K562 (cell line): ENCODE results near the gene ATPAF2. TPM values are rescaled to one million over a fixed set of nuclear protein-coding genes. Genes with fewer than 3 reads are reported as not detected.
A peak's percentile ranks its signal among the peaks of the same experiment; 100 is the strongest.

Experiments
- L3MBTL2 ChIP-seq: fragments of 450-650 bp; IDR thresholded peaks from 2 replicates; pipeline ENCODE4 v1.6.1; 2016; ENCODE audit warnings: mild to moderate bottlenecking, moderate library complexity
- RFX7 ChIP-seq: fragments of 250-450 bp; sonication (Bioruptor Pico); IDR thresholded peaks from 2 replicates; pipeline ENCODE4 v1.5.1; 2021; ENCODE audit warnings: mild to moderate bottlenecking
- RNF2 ChIP-seq: sonication (generic); IDR thresholded peaks from 2 replicates; pipeline ENCODE4 v1.6.1; 2016
- STAT5A ChIP-seq: IDR thresholded peaks from 2 replicates; pipeline ENCODE4 v1.6.1; 2012; ENCODE audit warnings: low read length, inconsistent platforms, borderline replicate concordance
- XRCC5 ChIP-seq: fragments of 200-400 bp; formaldehyde crosslinking; IDR thresholded peaks from 2 replicates; pipeline ENCODE4 v1.6.1; 2017; ENCODE audit warnings: low read depth, mild to moderate bottlenecking, low read length
- polyA plus RNA-seq, 8 experiments: library from polyadenylated mRNA; depleted of rRNA in 4 of 8; stranded (reverse) in 5 of 8; unstranded in 3 of 8; fragments of >200 nt; fragmentation: Nextera tagmentation in 2 of 8; fragmentation: Illumina TruSeq in 1 of 8; extraction: Ambion mirVana in 2 of 8; extraction: Trizol in 1 of 8; gene quantifications; 2 replicates each; pipeline versions ENCODE4 v1.2.1 to v1.2.3, GENCODE V29; 2011 to 2014; ENCODE audit warnings: inconsistent platforms in 1 of 8, missing spikeins in 1 of 8
- total RNA-seq, 7 experiments: library from RNA; depleted of rRNA in 6 of 7; stranded (reverse); fragments of >200 nt in 6 of 7; fragmentation: Illumina TruSeq in 2 of 7; extraction: Trizol in 2 of 7; gene quantifications; 2 replicates each; pipeline versions ENCODE4 v1.2.1 to v1.2.3, GENCODE V29; 2011 to 2021; ENCODE audit warnings: low replicate concordance in 1 of 7
- TF ChIP-seq, protein P1 (sequence below): fragments of 250-450 bp; sonication (Bioruptor Pico); IDR thresholded peaks from 2 replicates; pipeline ENCODE4 v1.4.0; 2020
- TF ChIP-seq, protein P2 (sequence below): sonication (generic); formaldehyde crosslinking; IDR thresholded peaks from 2 replicates; pipeline ENCODE4 v1.8.0; 2022; ENCODE audit warnings: mild to moderate bottlenecking, missing genetic modification reagents
- TF ChIP-seq, protein P3 (sequence below): fragments of 450-650 bp; IDR thresholded peaks from 2 replicates; pipeline ENCODE4 v1.6.1; 2016; ENCODE audit warnings: mild to moderate bottlenecking, moderate library complexity
- TF ChIP-seq, protein P4 (sequence below): sonication (generic); formaldehyde crosslinking; IDR thresholded peaks from 2 replicates; pipeline ENCODE4 v1.8.0; 2022; ENCODE audit warnings: missing genetic modification reagents, mild to moderate bottlenecking, moderate library complexity, borderline replicate concordance

The ATPAF2 gene
- total and polyA plus RNA-seq, 9 of the 15 experiments (the other 6 are each of a cell fraction or from before 2014, with no cell fraction given), result 2.1 to 19.2 (median 11.3) TPM

DNA sequence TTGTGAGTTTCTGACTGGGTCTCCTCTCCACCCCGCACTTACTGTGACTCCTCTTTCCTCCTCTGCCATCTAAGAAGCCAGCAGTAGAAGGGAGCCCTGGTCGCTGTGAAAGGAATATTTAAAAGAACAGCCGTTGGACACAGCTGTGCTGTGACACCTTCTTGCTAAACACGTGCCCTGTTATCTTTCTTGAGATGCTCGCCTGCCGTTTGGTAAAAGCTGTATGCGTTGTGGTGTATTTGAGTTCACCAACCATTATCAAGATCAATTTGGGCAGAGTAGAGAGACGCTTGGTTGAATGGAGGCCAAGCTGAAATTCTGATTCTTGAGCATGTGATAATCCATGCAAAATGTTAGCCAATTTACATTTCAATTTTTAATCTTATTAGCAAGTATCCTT lies 4.0 kb upstream of the ATPAF2 start (continued):
- TF ChIP-seq, protein P1, sequence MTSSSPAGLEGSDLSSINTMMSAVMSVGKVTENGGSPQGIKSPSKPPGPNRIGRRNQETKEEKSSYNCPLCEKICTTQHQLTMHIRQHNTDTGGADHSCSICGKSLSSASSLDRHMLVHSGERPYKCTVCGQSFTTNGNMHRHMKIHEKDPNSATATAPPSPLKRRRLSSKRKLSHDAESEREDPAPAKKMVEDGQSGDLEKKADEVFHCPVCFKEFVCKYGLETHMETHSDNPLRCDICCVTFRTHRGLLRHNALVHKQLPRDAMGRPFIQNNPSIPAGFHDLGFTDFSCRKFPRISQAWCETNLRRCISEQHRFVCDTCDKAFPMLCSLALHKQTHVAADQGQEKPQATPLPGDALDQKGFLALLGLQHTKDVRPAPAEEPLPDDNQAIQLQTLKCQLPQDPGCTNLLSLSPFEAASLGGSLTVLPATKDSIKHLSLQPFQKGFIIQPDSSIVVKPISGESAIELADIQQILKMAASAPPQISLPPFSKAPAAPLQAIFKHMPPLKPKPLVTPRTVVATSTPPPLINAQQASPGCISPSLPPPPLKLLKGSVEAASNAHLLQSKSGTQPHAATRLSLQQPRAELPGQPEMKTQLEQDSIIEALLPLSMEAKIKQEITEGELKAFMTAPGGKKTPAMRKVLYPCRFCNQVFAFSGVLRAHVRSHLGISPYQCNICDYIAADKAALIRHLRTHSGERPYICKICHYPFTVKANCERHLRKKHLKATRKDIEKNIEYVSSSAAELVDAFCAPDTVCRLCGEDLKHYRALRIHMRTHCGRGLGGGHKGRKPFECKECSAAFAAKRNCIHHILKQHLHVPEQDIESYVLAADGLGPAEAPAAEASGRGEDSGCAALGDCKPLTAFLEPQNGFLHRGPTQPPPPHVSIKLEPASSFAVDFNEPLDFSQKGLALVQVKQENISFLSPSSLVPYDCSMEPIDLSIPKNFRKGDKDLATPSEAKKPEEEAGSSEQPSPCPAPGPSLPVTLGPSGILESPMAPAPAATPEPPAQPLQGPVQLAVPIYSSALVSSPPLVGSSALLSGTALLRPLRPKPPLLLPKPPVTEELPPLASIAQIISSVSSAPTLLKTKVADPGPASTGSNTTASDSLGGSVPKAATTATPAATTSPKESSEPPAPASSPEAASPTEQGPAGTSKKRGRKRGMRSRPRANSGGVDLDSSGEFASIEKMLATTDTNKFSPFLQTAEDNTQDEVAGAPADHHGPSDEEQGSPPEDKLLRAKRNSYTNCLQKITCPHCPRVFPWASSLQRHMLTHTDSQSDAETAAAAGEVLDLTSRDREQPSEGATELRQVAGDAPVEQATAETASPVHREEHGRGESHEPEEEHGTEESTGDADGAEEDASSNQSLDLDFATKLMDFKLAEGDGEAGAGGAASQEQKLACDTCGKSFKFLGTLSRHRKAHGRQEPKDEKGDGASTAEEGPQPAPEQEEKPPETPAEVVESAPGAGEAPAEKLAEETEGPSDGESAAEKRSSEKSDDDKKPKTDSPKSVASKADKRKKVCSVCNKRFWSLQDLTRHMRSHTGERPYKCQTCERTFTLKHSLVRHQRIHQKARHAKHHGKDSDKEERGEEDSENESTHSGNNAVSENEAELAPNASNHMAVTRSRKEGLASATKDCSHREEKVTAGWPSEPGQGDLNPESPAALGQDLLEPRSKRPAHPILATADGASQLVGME (CRISPR knock-in tag), result no peak
- TF ChIP-seq, protein P2, sequence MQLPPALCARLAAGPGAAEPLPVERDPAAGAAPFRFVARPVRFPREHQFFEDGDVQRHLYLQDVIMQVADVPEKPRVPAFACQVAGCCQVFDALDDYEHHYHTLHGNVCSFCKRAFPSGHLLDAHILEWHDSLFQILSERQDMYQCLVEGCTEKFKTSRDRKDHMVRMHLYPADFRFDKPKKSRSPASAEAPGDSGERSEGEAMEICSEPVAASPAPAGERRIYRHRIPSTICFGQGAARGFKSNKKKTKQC, result no peak
- TF ChIP-seq, protein P3, sequence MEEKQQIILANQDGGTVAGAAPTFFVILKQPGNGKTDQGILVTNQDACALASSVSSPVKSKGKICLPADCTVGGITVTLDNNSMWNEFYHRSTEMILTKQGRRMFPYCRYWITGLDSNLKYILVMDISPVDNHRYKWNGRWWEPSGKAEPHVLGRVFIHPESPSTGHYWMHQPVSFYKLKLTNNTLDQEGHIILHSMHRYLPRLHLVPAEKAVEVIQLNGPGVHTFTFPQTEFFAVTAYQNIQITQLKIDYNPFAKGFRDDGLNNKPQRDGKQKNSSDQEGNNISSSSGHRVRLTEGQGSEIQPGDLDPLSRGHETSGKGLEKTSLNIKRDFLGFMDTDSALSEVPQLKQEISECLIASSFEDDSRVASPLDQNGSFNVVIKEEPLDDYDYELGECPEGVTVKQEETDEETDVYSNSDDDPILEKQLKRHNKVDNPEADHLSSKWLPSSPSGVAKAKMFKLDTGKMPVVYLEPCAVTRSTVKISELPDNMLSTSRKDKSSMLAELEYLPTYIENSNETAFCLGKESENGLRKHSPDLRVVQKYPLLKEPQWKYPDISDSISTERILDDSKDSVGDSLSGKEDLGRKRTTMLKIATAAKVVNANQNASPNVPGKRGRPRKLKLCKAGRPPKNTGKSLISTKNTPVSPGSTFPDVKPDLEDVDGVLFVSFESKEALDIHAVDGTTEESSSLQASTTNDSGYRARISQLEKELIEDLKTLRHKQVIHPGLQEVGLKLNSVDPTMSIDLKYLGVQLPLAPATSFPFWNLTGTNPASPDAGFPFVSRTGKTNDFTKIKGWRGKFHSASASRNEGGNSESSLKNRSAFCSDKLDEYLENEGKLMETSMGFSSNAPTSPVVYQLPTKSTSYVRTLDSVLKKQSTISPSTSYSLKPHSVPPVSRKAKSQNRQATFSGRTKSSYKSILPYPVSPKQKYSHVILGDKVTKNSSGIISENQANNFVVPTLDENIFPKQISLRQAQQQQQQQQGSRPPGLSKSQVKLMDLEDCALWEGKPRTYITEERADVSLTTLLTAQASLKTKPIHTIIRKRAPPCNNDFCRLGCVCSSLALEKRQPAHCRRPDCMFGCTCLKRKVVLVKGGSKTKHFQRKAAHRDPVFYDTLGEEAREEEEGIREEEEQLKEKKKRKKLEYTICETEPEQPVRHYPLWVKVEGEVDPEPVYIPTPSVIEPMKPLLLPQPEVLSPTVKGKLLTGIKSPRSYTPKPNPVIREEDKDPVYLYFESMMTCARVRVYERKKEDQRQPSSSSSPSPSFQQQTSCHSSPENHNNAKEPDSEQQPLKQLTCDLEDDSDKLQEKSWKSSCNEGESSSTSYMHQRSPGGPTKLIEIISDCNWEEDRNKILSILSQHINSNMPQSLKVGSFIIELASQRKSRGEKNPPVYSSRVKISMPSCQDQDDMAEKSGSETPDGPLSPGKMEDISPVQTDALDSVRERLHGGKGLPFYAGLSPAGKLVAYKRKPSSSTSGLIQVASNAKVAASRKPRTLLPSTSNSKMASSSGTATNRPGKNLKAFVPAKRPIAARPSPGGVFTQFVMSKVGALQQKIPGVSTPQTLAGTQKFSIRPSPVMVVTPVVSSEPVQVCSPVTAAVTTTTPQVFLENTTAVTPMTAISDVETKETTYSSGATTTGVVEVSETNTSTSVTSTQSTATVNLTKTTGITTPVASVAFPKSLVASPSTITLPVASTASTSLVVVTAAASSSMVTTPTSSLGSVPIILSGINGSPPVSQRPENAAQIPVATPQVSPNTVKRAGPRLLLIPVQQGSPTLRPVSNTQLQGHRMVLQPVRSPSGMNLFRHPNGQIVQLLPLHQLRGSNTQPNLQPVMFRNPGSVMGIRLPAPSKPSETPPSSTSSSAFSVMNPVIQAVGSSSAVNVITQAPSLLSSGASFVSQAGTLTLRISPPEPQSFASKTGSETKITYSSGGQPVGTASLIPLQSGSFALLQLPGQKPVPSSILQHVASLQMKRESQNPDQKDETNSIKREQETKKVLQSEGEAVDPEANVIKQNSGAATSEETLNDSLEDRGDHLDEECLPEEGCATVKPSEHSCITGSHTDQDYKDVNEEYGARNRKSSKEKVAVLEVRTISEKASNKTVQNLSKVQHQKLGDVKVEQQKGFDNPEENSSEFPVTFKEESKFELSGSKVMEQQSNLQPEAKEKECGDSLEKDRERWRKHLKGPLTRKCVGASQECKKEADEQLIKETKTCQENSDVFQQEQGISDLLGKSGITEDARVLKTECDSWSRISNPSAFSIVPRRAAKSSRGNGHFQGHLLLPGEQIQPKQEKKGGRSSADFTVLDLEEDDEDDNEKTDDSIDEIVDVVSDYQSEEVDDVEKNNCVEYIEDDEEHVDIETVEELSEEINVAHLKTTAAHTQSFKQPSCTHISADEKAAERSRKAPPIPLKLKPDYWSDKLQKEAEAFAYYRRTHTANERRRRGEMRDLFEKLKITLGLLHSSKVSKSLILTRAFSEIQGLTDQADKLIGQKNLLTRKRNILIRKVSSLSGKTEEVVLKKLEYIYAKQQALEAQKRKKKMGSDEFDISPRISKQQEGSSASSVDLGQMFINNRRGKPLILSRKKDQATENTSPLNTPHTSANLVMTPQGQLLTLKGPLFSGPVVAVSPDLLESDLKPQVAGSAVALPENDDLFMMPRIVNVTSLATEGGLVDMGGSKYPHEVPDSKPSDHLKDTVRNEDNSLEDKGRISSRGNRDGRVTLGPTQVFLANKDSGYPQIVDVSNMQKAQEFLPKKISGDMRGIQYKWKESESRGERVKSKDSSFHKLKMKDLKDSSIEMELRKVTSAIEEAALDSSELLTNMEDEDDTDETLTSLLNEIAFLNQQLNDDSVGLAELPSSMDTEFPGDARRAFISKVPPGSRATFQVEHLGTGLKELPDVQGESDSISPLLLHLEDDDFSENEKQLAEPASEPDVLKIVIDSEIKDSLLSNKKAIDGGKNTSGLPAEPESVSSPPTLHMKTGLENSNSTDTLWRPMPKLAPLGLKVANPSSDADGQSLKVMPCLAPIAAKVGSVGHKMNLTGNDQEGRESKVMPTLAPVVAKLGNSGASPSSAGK, result peak; percentile 56
- TF ChIP-seq STAT5A, result no peak
- peak; percentile 67 for TF ChIP-seq L3MBTL2
- TF ChIP-seq RFX7, result no peak
- TF ChIP-seq, protein P4, sequence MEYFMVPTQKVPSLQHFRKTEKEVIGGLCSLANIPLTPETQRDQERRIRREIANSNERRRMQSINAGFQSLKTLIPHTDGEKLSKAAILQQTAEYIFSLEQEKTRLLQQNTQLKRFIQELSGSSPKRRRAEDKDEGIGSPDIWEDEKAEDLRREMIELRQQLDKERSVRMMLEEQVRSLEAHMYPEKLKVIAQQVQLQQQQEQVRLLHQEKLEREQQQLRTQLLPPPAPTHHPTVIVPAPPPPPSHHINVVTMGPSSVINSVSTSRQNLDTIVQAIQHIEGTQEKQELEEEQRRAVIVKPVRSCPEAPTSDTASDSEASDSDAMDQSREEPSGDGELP (CRISPR knock-in tag), result peak; percentile 40; the same call in 1 of the 2 replicates
- no peak for TF ChIP-seq XRCC5
- no peak for TF ChIP-seq RNF2
